OCI-LY1 (cell line): ENCODE measurements around the gene QKI.

Source experiments
- H2AFZ ChIP-seq: fragments of 200-600 bp; sonication (generic), shearing (Covaris generic); 2 replicates; pipeline ENCODE4 v1.6.0; 2014; ENCODE audit warnings: antibody characterized with exemption, mild to moderate bottlenecking, low read length
- H3F3A ChIP-seq: fragments of 200-600 bp; sonication (generic), shearing (Covaris generic); 2 replicates; pipeline ENCODE4 v1.6.0; 2014; ENCODE audit warnings: mild to moderate bottlenecking, antibody characterized with exemption, low read length, moderate library complexity; ENCODE audit not compliant: insufficient read depth
- H3K27ac ChIP-seq: fragments of 200-600 bp; sonication (generic); 2 replicates; pipeline ENCODE4 v1.5.1; 2014; ENCODE audit warnings: low read length, mixed run types, mild to moderate bottlenecking, low read depth; ENCODE audit not compliant: poor library complexity, severe bottlenecking
- H3K27me3 ChIP-seq: fragments of 200-600 bp; sonication (generic); 2 replicates; pipeline ENCODE4 v1.6.0; 2014; ENCODE audit warnings: antibody characterized with exemption, mild to moderate bottlenecking, low read length, moderate library complexity; ENCODE audit not compliant: insufficient read depth
- H3K36me3 ChIP-seq: fragments of 200-600 bp; sonication (generic); 2 replicates; pipeline ENCODE4 v1.6.1; 2014; ENCODE audit warnings: mild to moderate bottlenecking, antibody characterized with exemption, low read length, moderate library complexity, mixed read lengths; ENCODE audit not compliant: insufficient read depth
- H3K4me1 ChIP-seq: fragments of 200-600 bp; sonication (generic); 2 replicates; pipeline ENCODE4 v1.5.1; 2014; ENCODE audit warnings: mild to moderate bottlenecking, low read length, moderate library complexity; ENCODE audit not compliant: insufficient read depth, severe bottlenecking
- H3K4me2 ChIP-seq: fragments of 200-600 bp; sonication (generic), shearing (Covaris generic); 2 replicates; pipeline ENCODE4 v1.6.1; 2014; ENCODE audit warnings: low read length
- H3K4me3 ChIP-seq: fragments of 200-600 bp; sonication (generic); 2 replicates; pipeline ENCODE4 v1.5.1; 2014; ENCODE audit warnings: low read length, low read depth, mild to moderate bottlenecking, mixed read lengths; ENCODE audit not compliant: poor library complexity, severe bottlenecking
- H3K79me2 ChIP-seq: fragments of 200-600 bp; shearing (Covaris generic); 2 replicates; pipeline ENCODE4 v1.6.1; 2016; ENCODE audit warnings: mixed run types, low read length, mixed read lengths; ENCODE audit not compliant: insufficient read depth
- H3K9ac ChIP-seq: fragments of 200-600 bp; sonication (generic), shearing (Covaris generic); 2 replicates; pipeline ENCODE4 v1.6.1; 2014; ENCODE audit warnings: mild to moderate bottlenecking, low read length, mixed read lengths
- H3K9me2 ChIP-seq: fragments of 200-600 bp; sonication (generic), shearing (Covaris generic); 2 replicates; pipeline ENCODE4 v1.6.1; 2014; ENCODE audit warnings: low read depth, mild to moderate bottlenecking, low read length, mixed read lengths
- H3K9me3 ChIP-seq: fragments of 200-600 bp; shearing (Covaris generic); 2 replicates; pipeline ENCODE4 v1.6.1; 2014; ENCODE audit warnings: low read length, mixed read lengths
- H4K20me1 ChIP-seq: fragments of 200-600 bp; sonication (generic), shearing (Covaris generic); 2 replicates; pipeline ENCODE4 v1.6.0; 2016; ENCODE audit warnings: mild to moderate bottlenecking, low read length; ENCODE audit not compliant: insufficient read depth
- EZH2 ChIP-seq: fragments of 200-600 bp; sonication (generic), shearing (Covaris generic); IDR thresholded peaks from 2 replicates; pipeline ENCODE4 v1.8.0; 2017; ENCODE audit warnings: borderline replicate concordance, mixed run types, mild to moderate bottlenecking, antibody characterized with exemption, low read length, moderate library complexity, mixed read lengths
- TF ChIP-seq, protein P1 (sequence below): fragments of 200-600 bp; sonication (generic), shearing (Covaris generic); IDR thresholded peaks from 2 replicates; pipeline ENCODE4 v1.5.1; 2017; ENCODE audit warnings: mild to moderate bottlenecking, antibody characterized with exemption, low read length, moderate library complexity, mixed read lengths

QKI gene

DNA sequence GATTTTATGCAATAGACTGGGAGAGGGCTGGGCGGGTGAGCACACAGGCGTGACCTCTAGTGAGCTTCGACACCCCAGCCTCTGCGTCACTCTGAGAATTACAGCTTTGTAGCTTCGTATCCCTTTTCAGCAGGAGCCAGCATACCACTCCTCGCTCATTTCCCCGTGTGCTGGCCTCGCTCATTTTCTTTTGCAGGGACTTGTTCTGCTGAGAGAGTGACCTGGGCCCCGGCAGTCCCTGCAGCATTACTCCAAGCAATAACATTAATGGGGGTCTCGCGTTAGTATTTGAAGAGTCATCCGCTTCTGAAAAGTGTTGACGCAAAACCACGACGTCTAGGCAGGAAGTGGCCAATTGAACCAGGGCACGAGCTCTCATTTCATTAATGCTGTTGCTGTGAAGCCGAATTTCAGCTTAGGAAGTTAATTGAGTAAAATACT is 193.7 kb downstream of the QKI start:
- no peak overlapping the region for H3K4me2 ChIP-seq
- H2AFZ ChIP-seq, result no peak overlapping the region
- no peaks in the 10 kb centered on the region for H3K9me3 ChIP-seq
- no peaks in the 10 kb centered on the region for H3K4me1 ChIP-seq
- H3K27ac ChIP-seq, result no peak overlapping the region
- no peaks in the 10 kb centered on the region for H3K79me2 ChIP-seq
- TF ChIP-seq EZH2, result no peak
- TF ChIP-seq, protein P1, sequence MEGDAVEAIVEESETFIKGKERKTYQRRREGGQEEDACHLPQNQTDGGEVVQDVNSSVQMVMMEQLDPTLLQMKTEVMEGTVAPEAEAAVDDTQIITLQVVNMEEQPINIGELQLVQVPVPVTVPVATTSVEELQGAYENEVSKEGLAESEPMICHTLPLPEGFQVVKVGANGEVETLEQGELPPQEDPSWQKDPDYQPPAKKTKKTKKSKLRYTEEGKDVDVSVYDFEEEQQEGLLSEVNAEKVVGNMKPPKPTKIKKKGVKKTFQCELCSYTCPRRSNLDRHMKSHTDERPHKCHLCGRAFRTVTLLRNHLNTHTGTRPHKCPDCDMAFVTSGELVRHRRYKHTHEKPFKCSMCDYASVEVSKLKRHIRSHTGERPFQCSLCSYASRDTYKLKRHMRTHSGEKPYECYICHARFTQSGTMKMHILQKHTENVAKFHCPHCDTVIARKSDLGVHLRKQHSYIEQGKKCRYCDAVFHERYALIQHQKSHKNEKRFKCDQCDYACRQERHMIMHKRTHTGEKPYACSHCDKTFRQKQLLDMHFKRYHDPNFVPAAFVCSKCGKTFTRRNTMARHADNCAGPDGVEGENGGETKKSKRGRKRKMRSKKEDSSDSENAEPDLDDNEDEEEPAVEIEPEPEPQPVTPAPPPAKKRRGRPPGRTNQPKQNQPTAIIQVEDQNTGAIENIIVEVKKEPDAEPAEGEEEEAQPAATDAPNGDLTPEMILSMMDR, result no peak
- no peak overlapping the region for H3K9ac ChIP-seq
- H4K20me1 ChIP-seq, result no peaks in the 10 kb centered on the region
- no peaks in the 10 kb centered on the region for H3F3A ChIP-seq
- H3K36me3 ChIP-seq, result no peaks in the 10 kb centered on the region; the same call in 1 of the 2 replicates
- no peaks in the 10 kb centered on the region for H3K27me3 ChIP-seq
- H3K4me3 ChIP-seq, result no peak overlapping the region
- H3K9me2 ChIP-seq, result no peaks in the 10 kb centered on the region

DNA sequence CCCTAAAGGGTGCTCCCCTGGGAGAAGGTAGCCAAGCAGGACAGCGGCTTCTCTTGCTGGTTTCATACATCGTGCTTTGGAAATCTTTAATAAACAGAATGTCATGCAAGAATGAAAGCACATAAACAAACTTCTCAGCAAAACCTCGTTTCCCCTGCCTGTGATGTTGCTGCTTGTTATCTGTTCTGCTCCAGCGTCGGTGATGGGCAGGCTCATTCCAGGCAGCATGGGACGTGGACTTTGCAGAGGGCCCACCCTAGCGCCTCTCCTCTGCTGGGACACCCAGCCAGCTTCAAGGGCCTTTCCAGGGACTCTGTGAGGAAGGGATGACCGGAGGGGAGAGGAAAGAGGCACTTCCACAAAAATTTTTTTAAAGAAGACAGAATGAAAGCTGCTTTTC is 197.7 kb downstream of the QKI start:
- TF ChIP-seq, protein P1, result no peak
- TF ChIP-seq EZH2, result no peak
- H3K9me3 ChIP-seq, result no peaks in the 10 kb centered on the region
- H3K9ac ChIP-seq, result no peak overlapping the region
- H3K36me3 ChIP-seq, result no peaks in the 10 kb centered on the region; the same call in 1 of the 2 replicates
- H3K4me2 ChIP-seq, result no peak overlapping the region
- no peak overlapping the region for H3K4me3 ChIP-seq
- H3K27ac ChIP-seq, result no peak overlapping the region
- no peaks in the 10 kb centered on the region for H3K4me1 ChIP-seq
- no peaks in the 10 kb centered on the region for H3F3A ChIP-seq
- no peaks in the 10 kb centered on the region for H3K79me2 ChIP-seq
- H3K9me2 ChIP-seq, result no peaks in the 10 kb centered on the region
- no peaks in the 10 kb centered on the region for H3K27me3 ChIP-seq
- no peak overlapping the region for H2AFZ ChIP-seq
- no peaks in the 10 kb centered on the region for H4K20me1 ChIP-seq

DNA sequence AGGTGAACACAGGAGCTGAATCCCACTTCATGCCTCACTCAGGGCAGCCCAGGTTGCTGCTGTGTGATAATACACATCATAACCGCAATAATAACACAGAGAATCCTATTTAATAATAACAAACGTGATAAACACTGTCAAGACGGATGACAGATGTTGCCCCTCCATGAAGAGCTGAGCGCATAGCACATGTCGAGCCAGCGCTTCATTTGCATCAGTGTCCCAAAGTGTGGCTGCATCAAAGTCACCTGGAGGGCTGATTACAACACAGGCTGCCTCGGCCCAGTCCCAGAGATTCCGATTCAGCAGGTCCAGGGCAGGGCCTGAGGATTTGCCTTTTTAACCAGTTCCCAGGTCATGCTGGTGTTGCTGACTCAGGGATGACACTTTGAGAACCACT is 198.5 kb downstream of the QKI start:
- H4K20me1 ChIP-seq, result no peaks in the 10 kb centered on the region
- no peaks in the 10 kb centered on the region for H3K27me3 ChIP-seq
- TF ChIP-seq EZH2, result no peak
- TF ChIP-seq, protein P1, result no peak
- no peaks in the 10 kb centered on the region for H3K9me3 ChIP-seq
- no peaks in the 10 kb centered on the region; the same call in 1 of the 2 replicates for H3K36me3 ChIP-seq
- H3F3A ChIP-seq, result no peaks in the 10 kb centered on the region
- H3K9me2 ChIP-seq, result no peaks in the 10 kb centered on the region
- H3K27ac ChIP-seq, result no peak overlapping the region
- no peak overlapping the region for H3K4me2 ChIP-seq
- H3K4me1 ChIP-seq, result no peaks in the 10 kb centered on the region
- no peak overlapping the region for H3K9ac ChIP-seq
- H2AFZ ChIP-seq, result no peak overlapping the region
- H3K79me2 ChIP-seq, result no peaks in the 10 kb centered on the region
- no peak overlapping the region for H3K4me3 ChIP-seq
